HG02970 (cell line): Measurements from ENCODE around the gene FAM237B.
A peak's percentile ranks its signal among the peaks of the same experiment; 100 is the strongest.

Experiments used
- ATAC-seq: cut with Tn5 transposase; IDR thresholded peaks from one replicate; pipeline ENCODE4 v1.9.1; 2021; ENCODE audit warnings: mild to moderate bottlenecking, moderate library complexity, moderate number of reproducible peaks; ENCODE audit not compliant: unreplicated experiment, low FRiP score

FAM237B gene

DNA sequence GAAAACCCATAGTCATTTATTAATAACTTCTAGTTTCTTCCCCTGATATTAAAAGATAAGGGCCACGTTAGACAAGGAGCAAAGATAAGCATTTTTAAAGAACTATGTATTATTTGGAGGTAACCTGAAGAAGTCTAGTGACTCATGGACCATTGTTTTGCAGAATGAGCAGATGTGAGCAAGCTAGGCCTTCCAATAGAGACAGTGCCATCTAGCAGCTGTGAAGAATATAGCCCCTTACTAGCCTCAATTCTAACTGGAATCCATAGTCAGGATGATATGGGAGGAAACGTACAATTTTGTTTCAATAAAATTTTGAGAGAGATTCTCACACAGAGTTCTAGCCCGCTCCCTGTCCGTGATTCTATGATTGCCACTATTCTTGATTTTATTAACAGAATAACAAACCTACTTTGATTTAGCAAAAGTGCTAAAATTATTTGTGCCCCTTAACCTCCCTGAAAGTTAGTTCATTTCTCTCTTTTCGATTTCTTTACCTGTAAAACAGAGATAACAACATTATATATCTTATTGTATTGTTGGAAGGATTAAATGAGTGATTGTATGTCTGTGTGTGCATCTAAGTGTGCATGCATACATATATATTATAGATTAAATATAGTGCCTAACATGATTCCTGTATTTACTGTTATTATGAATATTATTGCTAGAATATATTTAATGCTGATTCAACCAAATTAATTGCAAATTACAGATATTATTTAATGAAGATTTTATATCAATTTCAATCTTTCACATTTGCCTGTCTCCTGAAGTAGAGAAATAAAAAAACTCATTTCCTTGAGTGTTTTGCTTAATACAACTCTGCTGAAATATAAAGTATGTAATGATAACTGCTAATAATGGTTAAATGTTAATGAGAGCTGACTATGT, 22.7 kb downstream of the FAM237B start:
- ATAC-seq = peak; percentile 80

DNA sequence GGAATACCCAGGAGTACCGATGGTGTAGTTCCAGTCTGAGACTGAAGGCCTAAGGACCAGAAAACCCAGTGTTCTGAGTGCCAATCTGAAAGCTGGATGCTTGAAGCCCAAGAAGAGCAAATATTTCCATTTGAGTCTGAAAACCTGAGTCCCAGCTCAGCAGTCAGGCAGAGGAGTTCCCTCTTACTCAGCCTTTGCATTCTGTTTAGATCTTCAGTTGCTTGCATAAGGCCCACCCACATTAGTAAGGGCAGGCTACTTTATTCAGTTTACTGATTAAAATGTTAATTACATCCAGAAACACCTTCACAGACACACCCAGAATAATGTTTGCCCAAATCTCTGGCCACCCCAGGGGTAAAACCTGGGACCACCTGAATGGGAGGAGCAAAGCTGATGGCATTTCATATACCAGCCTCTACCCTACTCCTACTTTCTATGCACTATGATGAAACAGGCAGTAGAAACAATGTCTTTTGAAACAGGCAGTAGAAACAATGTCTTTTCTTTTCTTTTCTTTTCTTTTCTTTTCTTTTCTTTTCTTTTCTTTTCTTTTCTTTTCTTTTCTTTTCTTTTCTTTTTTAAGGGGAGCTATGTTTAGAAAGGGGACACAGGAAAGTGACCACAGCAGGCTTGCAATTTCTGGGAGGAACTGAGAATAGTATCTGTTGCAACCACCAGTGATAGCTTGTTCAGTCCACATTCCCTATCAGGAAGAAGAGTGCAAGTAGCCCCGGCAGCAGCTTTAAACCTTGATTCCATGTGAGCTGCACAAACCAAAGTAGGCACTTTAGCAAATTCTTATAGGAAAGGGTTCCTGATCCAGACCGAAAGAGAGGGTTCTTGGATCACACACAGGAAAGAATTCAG, 30.6 kb downstream of the FAM237B start:
- ATAC-seq = no peak

DNA sequence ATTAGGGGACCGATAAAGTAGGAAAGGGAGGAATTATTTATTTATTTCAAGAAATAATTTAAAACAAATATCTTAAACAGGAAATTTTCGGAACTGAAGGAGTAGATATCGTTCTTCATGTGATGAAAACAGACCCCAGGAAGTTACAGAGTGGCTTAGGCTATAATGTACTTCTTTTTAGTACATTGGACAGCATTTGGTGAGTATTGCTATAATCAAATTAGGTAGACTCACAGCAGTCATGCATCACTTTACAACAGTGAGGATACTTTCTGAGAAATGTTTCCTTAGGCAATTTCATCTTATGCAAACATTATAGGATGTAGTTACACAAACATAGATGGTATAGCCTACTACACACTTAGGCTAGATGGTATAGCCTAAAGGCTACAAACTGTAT, 33.0 kb downstream of the FAM237B start:
- no peak for ATAC-seq

DNA sequence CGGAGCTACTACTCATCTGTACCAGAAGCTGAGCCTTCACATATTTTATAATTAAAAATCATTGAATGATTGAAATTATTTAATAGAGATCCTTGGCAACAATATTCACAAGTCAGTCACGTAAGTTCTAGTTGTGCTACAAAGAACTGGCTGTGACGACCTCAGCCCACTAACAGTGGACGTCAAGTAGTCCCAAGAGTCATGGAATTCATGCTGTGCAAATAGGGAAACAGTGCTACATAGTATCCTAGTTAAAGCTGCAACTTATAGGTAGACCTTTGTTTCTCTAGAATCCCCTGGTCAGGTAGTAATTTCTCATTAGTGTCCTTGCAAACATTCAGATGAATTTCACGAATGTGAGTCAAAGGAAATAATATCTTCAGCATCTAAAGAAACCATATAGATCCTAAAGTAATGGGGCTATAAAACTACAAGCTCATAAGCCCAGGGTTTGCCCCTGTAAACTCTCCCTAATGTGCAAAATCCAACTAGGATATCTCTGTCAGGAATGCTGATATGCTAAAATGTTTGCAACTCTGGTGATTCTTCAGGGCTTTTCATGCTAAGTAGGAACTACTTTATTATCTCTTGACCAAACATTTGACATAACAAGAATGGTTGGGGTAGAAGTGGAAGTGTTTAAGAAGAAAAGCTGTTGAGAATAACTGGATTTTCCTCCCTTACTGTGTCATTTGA, 44.9 kb downstream of the FAM237B start:
- ATAC-seq = no peak

DNA sequence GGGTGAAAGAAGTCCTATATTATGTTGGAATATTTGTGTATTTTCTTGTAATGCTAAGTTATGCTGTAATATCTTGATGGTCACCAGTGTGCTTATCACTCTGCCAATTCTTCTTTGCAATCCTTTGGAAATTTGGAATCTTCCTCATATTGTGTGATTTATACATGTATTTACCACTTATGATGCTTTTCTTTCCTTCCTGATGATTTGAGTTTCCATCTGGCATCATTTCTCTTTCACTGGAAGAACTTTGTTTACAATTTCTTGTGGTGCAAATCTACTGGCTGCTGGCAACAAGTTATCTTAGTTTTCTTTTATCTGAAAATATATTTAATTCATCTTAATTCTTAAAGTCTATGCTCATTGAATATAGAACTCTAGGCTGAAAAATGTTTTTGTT, 46.9 kb downstream of the FAM237B start:
- no peak for ATAC-seq

DNA sequence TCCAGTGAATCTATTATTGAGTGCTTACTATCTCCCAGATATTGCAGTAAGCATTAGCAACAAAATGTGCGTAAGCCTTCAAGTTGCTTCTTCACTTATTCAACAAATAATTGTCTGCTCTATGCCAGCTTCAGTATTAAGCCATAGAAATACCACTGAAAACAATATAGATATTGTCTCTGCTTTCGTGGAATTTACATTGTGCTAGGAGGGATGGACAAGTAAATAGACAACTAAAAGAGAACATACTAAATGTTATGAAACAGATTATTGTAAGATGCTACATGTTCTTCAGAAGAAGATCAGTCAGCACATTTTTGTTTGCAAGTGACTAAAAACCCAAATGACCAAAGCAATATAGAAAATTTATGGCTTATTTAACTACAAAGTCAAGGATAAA, 48.9 kb downstream of the FAM237B start:
- no peak for ATAC-seq

DNA sequence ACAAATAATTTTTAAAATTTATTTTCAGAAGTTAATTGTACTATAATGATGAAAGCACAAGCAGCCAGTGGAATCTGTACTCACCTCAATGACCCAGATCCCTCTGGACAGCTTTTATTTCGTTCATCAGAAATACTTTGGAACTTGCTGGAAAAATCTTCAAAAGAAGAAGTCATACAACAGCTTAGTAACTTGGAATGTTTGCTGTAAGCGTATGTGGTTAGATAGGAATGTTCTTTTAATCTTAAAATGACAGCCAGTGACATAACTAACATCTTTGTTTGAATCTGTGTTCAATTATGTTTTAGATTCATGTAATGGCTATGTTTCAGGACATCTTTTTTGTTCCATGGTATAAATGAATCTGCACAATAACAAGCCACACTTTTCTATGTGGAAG, 49.4 kb downstream of the FAM237B start:
- ATAC-seq = no peak

DNA sequence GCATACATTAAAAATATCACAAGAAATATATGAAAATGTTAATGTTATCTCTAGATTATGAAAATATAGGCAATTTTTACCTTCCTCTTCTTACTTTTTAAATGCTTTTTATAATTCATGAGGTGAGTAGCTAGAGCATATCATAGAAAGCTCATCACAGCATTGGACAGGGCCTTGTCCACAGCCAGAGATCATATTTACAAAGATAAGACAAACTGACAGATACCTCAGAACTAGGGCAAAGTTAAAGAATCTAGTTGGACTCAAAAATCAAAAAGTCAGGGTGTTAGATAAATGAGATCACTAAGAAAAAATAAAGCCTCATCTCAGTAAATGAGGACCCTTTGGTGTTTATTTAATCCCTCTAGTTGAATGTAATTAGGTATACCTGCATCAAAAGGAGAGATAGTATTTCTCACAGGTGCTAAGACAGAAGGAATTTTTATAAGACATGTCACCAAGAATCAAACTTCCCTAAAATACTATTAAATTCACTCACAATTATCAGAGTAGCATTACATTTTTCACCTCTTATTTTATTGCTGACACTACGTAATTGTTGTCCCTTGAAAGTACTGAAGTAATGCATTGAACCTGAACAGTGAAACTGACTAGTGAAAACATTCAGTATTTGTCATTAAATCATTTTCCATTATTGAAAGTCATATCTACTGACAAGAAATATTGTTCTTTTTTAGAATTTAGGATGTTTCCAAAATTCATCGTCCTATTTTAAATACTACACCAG, 50.5 kb downstream of the FAM237B start:
- no peak for ATAC-seq

DNA sequence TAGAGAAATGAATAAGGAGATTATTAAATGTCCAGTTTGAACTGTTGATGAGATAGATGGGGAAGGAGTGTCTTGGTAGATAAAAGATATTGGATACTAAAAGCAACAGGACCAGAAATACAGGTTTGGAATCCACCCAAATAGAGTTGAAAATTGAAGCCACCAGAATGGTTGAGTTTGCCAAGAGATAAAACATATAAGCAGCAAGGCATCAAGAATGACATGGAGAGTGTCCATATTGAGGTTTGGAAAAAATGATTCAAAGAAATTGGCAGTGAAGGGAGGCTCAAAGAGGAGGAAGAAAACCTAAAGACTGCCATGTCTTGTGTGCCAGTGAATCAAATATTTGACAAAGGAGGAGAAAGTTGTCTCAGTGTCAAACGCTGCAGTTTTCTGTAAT, 51.9 kb downstream of the FAM237B start:
- no peak for ATAC-seq

DNA sequence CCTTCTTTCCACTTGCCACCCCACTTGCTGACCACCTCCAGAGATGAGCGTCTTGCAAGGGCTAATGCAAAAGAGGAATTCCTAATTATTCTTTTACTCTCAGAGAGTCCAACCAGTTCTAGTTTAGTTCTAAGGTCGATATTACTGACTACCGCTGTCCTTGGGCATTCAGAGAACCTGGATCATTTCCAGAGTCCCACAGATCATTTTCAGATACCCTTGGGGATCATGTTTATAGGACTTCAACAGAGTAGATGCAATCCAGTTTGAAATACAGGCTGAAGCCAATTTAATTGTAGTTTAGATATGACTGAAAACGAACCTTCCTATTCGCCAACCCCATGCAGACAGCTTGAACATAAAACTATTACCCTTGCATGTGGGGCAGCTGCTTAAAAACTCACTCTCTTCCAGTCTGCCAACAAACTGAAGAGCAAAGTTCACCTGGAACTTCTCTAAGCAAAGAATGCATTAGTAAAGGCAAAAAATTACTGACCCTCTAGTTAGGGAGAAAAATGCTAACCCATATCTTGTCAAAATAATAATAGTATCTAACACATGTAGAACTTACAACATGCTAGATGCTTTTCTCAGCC, 53.7 kb downstream of the FAM237B start:
- no peak for ATAC-seq

DNA sequence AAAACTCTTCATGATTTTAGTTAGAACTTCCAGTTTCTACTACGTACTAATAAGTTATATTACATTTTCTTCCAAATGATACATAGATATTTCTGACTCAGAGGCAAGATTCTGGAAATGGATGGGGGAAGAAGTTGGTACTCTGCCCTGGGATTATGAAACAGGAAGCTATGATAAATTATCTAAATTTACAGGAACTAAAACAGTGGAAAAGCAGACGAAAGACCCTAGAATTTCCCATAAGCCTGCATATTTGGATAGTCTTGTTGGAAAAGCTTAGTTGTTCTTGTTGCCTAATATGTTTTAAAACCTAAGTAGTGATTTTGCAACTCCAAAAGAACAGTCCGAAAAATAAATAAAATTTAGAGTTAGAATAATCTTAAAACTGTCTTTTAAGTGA, 54.3 kb downstream of the FAM237B start:
- ATAC-seq = no peak
